MCF 10A (cell line): ENCODE data around the gene C17orf100. TPM values are rescaled to one million over a fixed set of nuclear protein-coding genes. Genes with fewer than 3 reads are reported as not detected.

Source experiments
- BruUV-seq: library from RNA; stranded (reverse); fragments of 400-500 nt; replicated peaks from 2 replicates; lab custom pipeline; 2021; lab: Mats Ljungman, UMichigan
- CTCF ChIA-PET: fragments of 300-600 bp; sonication (Branson Sonifier 250); formaldehyde crosslinking; extraction: SDS; loops from one replicate; lab custom pipeline; 2021; ENCODE audit warnings: antibody characterized with exemption, inconsistent platforms; lab: Yijun Ruan, JAX
- POLR2A ChIA-PET: fragments of 300-600, 350-650 bp; sonication (Branson Sonifier 250); formaldehyde crosslinking; extraction: SDS; loops from one replicate; lab custom pipeline; 2020; ENCODE audit warnings: antibody characterized with exemption, inconsistent platforms; lab: Yijun Ruan, JAX
- DNase-seq: peaks from one replicate; pipeline ENCODE4 v3.0.0-alpha.2; 2018; ENCODE audit not compliant: unreplicated experiment
- H3K27ac Mint-ChIP-seq: one replicate; pipeline ENCODE4 v1.8.0; 2022; ENCODE audit warnings: mild to moderate bottlenecking, low read depth, mixed read lengths; ENCODE audit not compliant: unreplicated experiment
- H3K27me3 Mint-ChIP-seq: one replicate; pipeline ENCODE4 v1.8.0; 2022; ENCODE audit warnings: mixed read lengths; ENCODE audit not compliant: insufficient read depth, unreplicated experiment
- H3K36me3 Mint-ChIP-seq: one replicate; pipeline ENCODE4 v1.8.0; 2022; ENCODE audit warnings: mild to moderate bottlenecking, moderate library complexity, mixed read lengths; ENCODE audit not compliant: insufficient read depth, unreplicated experiment
- H3K4me1 Mint-ChIP-seq: one replicate; pipeline ENCODE4 v1.8.0; 2022; ENCODE audit warnings: mixed read lengths; ENCODE audit not compliant: insufficient read depth, unreplicated experiment
- H3K4me3 Mint-ChIP-seq: one replicate; pipeline ENCODE4 v1.8.0; 2022; ENCODE audit warnings: mild to moderate bottlenecking, moderate library complexity, mixed read lengths; ENCODE audit not compliant: unreplicated experiment
- H3K9me3 Mint-ChIP-seq: one replicate; pipeline ENCODE4 v1.8.0; 2022; ENCODE audit warnings: mixed read lengths; ENCODE audit not compliant: unreplicated experiment
- CTCF ChIP-seq: fragments of 200-600 bp; IDR thresholded peaks from one replicate; pipeline ENCODE4 v1.8.0; 2022; ENCODE audit warnings: antibody characterized with exemption, mild to moderate bottlenecking; ENCODE audit not compliant: unreplicated experiment
- intact Hi-C: fragments of 100-400 bp; cut with micrococcal nuclease; formaldehyde crosslinking; loops from 2 replicates; pipeline ENCODE4 v1.14.1; 2022
- total RNA-seq: library from RNA; stranded (reverse); gene quantifications from 2 replicates; pipeline ENCODE4 v1.2.3, GENCODE V29; 2022

C17orf100 gene
- total RNA-seq, 1 experiment from 2014 or later = 1.4 TPM

GRCh38 chr17:6670999-6671398 lies 19.4 kb downstream of the C17orf100 start:
- CTCF ChIA-PET = interaction anchor here (1.0 to 8.1 kb wide), 6 partner anchors 37 to 349 kb away, joined by 3 to 73 read pairs (median 4); no protein-coding TSS in a partner anchor

GRCh38 chr17:6671431-6671830 lies 19.9 kb downstream of the C17orf100 start:
- intact Hi-C loops = no loop called here
- peaks cover 32% of the 10 kb centered on the region for H3K4me1 Mint-ChIP-seq
- ChIA-PET CTCF (interaction anchor here (1.0 to 8.1 kb wide), 6 partner anchors 12 to 348 kb away, joined by 3 to 73 read pairs (median 6); no protein-coding TSS in a partner anchor), POLR2A (interaction anchor here (0.6 to 1.7 kb wide), 4 partner anchors 11 to 182 kb away, joined by 3 to 6 read pairs (median 3); no protein-coding TSS in a partner anchor)
- H3K9me3 Mint-ChIP-seq = no peaks in the 10 kb centered on the region
- H3K27ac Mint-ChIP-seq = peak overlapping the region; percentile 67
- no peak overlapping the region for H3K4me3 Mint-ChIP-seq
- no peaks in the 10 kb centered on the region for H3K27me3 Mint-ChIP-seq
- no TSS peak for BruUV-seq
- TF ChIP-seq CTCF = no peak
- no peaks in the 10 kb centered on the region for H3K36me3 Mint-ChIP-seq
- DNase-seq = no peak

More at GRCh38 chr17:6670999-6671398, 19.4 kb downstream of the C17orf100 start:
- peak overlapping the region; percentile 67 for H3K27ac Mint-ChIP-seq
- H3K4me1 Mint-ChIP-seq = peaks cover 37% of the 10 kb centered on the region
- POLR2A ChIA-PET = interaction anchor here (0.6 to 1.7 kb wide), 5 partner anchors 10 to 182 kb away, joined by 3 to 6 read pairs (median 3); no protein-coding TSS in a partner anchor
- no peak for TF ChIP-seq CTCF
- intact Hi-C loops = no loop called here
- no peaks in the 10 kb centered on the region for H3K36me3 Mint-ChIP-seq
- no peaks in the 10 kb centered on the region for H3K9me3 Mint-ChIP-seq
- BruUV-seq = no TSS peak
- no peak overlapping the region for H3K4me3 Mint-ChIP-seq
- no peaks in the 10 kb centered on the region for H3K27me3 Mint-ChIP-seq
- peak; percentile 40 for DNase-seq

GRCh38 chr17:6674586-6674985 lies 23.0 kb downstream of the C17orf100 start:
- no peak for TF ChIP-seq CTCF
- POLR2A ChIA-PET = interaction anchor here (1.2 kb wide), 1 partner anchor 9 kb away, joined by 4 read pairs; no protein-coding TSS in a partner anchor
- intact Hi-C loops = no loop called here
- BruUV-seq = no TSS peak
- Mint-ChIP-seq H3K4me3 (no peak overlapping the region), H3K4me1 (peaks cover 17% of the 10 kb centered on the region), H3K27ac (no peak overlapping the region), H3K27me3 (no peaks in the 10 kb centered on the region), H3K36me3 (no peaks in the 10 kb centered on the region), H3K9me3 (no peaks in the 10 kb centered on the region)
- no peak for DNase-seq
- CTCF ChIA-PET = interaction anchor here (0.6 to 1.5 kb wide), 2 partner anchors 10 to 169 kb away, joined by 3 to 4 read pairs; no protein-coding TSS in a partner anchor

- no peaks in the 10 kb centered on the region for H3K36me3 Mint-ChIP-seq
These were observed 23.8 kb downstream of the C17orf100 start for GRCh38 chr17:6675201-6675825.

More at GRCh38 chr17:6675201-6675825, 23.8 kb downstream of the C17orf100 start:
- Mint-ChIP-seq H3K27ac (no peak overlapping the region), H3K27me3 (no peaks in the 10 kb centered on the region), H3K4me3 (no peak overlapping the region), H3K9me3 (no peaks in the 10 kb centered on the region), H3K4me1 (peaks cover 13% of the 10 kb centered on the region)
- no peak for DNase-seq
- CTCF ChIA-PET = interaction anchor here (0.6 to 1.5 kb wide), 3 partner anchors 9 to 168 kb away, joined by 3 to 4 read pairs (median 4); no protein-coding TSS in a partner anchor
- intact Hi-C loops = no loop called here
- BruUV-seq = no TSS peak
- POLR2A ChIA-PET = interaction anchor here (0.6 to 1.2 kb wide), 2 partner anchors 8 to 12 kb away, joined by 4 to 5 read pairs; no protein-coding TSS in a partner anchor
- TF ChIP-seq CTCF = no peak
